Astrocyte (in vitro differentiated cells and primary cell): ENCODE data around the gene FLACC1. TPM values are rescaled to one million over a fixed set of nuclear protein-coding genes. Genes with fewer than 3 reads are reported as not detected.

Source experiments
- DNase-seq: peaks from one replicate; pipeline ENCODE4 v3.0.0-alpha.2; 2010; ENCODE audit warnings: low read depth
- FAIRE-seq: peaks from 2 replicates; lab custom pipeline; 2011; peaks lifted over from hg19 to GRCh38; lab: Jason Lieb, UNC
- H2AFZ ChIP-seq: 2 replicates; pipeline ENCODE4 v1.6.0; 2012; ENCODE audit warnings: low read depth, low read length, inconsistent platforms
- H3K27ac ChIP-seq: 2 replicates; pipeline ENCODE4 v1.5.1; 2011; ENCODE audit warnings: low read depth, low read length, inconsistent platforms
- H3K27me3 ChIP-seq: 2 replicates; pipeline ENCODE4 v1.6.0; 2011; ENCODE audit warnings: low read length, inconsistent platforms; ENCODE audit not compliant: insufficient read depth
- H3K36me3 ChIP-seq: 2 replicates; pipeline ENCODE4 v1.5.1; 2011; ENCODE audit warnings: low read length, inconsistent platforms; ENCODE audit not compliant: insufficient read depth
- H3K4me1 ChIP-seq: 2 replicates; pipeline ENCODE4 v1.5.1; 2011; ENCODE audit warnings: low read length, inconsistent platforms; ENCODE audit not compliant: insufficient read depth
- H3K4me2 ChIP-seq: 2 replicates; pipeline ENCODE4 v1.6.0; 2012; ENCODE audit warnings: low read length, inconsistent platforms
- H3K4me3 ChIP-seq: 2 replicates; pipeline ENCODE4 v1.5.1; 2011; ENCODE audit warnings: low read depth, mild to moderate bottlenecking, low read length, inconsistent platforms; ENCODE audit not compliant: insufficient read depth
- H3K79me2 ChIP-seq: 2 replicates; pipeline ENCODE4 v1.6.0; 2012; ENCODE audit warnings: mild to moderate bottlenecking, low read length, inconsistent platforms; ENCODE audit not compliant: insufficient read depth
- H3K9ac ChIP-seq: 2 replicates; pipeline ENCODE4 v1.6.0; 2012; ENCODE audit warnings: mild to moderate bottlenecking, low read length, inconsistent platforms
- H3K9me3 ChIP-seq: 2 replicates; pipeline ENCODE4 v1.5.1; 2012; ENCODE audit warnings: low read depth, mild to moderate bottlenecking, low read length, inconsistent platforms; ENCODE audit not compliant: insufficient read depth
- H4K20me1 ChIP-seq: 2 replicates; pipeline ENCODE4 v1.6.0; 2012; ENCODE audit warnings: low read length, inconsistent platforms; ENCODE audit not compliant: insufficient read depth
- H3K27ac Mint-ChIP-seq: one replicate; pipeline ENCODE4 v1.8.0; 2021; ENCODE audit warnings: mild to moderate bottlenecking, mixed read lengths; ENCODE audit not compliant: unreplicated experiment
- H3K27me3 Mint-ChIP-seq: one replicate; pipeline ENCODE4 v1.8.0; 2021; ENCODE audit warnings: low read depth, mixed read lengths; ENCODE audit not compliant: unreplicated experiment
- H3K36me3 Mint-ChIP-seq: one replicate; pipeline ENCODE4 v1.8.0; 2021; ENCODE audit warnings: low read depth, mixed read lengths; ENCODE audit not compliant: unreplicated experiment
- H3K4me1 Mint-ChIP-seq: one replicate; pipeline ENCODE4 v1.8.0; 2021; ENCODE audit warnings: low read depth, mixed read lengths; ENCODE audit not compliant: unreplicated experiment
- H3K4me3 Mint-ChIP-seq: one replicate; pipeline ENCODE4 v1.8.0; 2021; ENCODE audit warnings: mild to moderate bottlenecking, moderate library complexity, mixed read lengths; ENCODE audit not compliant: unreplicated experiment
- H3K9me3 Mint-ChIP-seq: one replicate; pipeline ENCODE4 v1.8.0; 2021; ENCODE audit warnings: mild to moderate bottlenecking, mixed read lengths; ENCODE audit not compliant: unreplicated experiment
- EZH2 ChIP-seq: IDR thresholded peaks from 2 replicates; pipeline ENCODE4 v1.6.1; 2012; ENCODE audit warnings: mild to moderate bottlenecking, low read length, inconsistent platforms; ENCODE audit not compliant: insufficient read depth
- total RNA-seq: library from RNA; stranded (reverse); gene quantifications from 2 replicates; pipeline ENCODE4 v1.2.1, GENCODE V29; 2021
- TF ChIP-seq, protein P1 (sequence below): IDR thresholded peaks from 2 replicates; pipeline ENCODE4 v1.5.1; 2011; ENCODE audit warnings: low read depth, mild to moderate bottlenecking, inconsistent platforms, low read length, moderate library complexity; ENCODE audit not compliant: insufficient read depth

FLACC1 gene
- total RNA-seq, 1 donor from 2014 or later = 2.2 TPM

- Mint-ChIP-seq H3K36me3 (peaks cover 45% of the 10 kb centered on the region), H3K4me3 (no peak overlapping the region), H3K27me3 (peaks cover 3% of the 10 kb centered on the region), H3K4me1 (no peaks in the 10 kb centered on the region), H3K27ac (no peak overlapping the region), H3K9me3 (peaks cover 5% of the 10 kb centered on the region)
- Histone ChIP-seq H3K4me2 (no peak overlapping the region), H3K27ac (no peak overlapping the region), H3K4me3 (no peak overlapping the region), H3K27me3 (no peaks in the 10 kb centered on the region), H3K9me3 (no peaks in the 10 kb centered on the region), H3K4me1 (no peaks in the 10 kb centered on the region), H3K79me2 (no peaks in the 10 kb centered on the region), H3K36me3 (peaks cover 3% of the 10 kb centered on the region), H3K9ac (no peak overlapping the region), H2AFZ (no peak overlapping the region), H4K20me1 (no peaks in the 10 kb centered on the region)
- no peak for DNase-seq
- FAIRE-seq = no peak
- TF ChIP-seq, protein P1, sequence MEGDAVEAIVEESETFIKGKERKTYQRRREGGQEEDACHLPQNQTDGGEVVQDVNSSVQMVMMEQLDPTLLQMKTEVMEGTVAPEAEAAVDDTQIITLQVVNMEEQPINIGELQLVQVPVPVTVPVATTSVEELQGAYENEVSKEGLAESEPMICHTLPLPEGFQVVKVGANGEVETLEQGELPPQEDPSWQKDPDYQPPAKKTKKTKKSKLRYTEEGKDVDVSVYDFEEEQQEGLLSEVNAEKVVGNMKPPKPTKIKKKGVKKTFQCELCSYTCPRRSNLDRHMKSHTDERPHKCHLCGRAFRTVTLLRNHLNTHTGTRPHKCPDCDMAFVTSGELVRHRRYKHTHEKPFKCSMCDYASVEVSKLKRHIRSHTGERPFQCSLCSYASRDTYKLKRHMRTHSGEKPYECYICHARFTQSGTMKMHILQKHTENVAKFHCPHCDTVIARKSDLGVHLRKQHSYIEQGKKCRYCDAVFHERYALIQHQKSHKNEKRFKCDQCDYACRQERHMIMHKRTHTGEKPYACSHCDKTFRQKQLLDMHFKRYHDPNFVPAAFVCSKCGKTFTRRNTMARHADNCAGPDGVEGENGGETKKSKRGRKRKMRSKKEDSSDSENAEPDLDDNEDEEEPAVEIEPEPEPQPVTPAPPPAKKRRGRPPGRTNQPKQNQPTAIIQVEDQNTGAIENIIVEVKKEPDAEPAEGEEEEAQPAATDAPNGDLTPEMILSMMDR = no peak
- no peak for TF ChIP-seq EZH2
Observed at GRCh38 chr2:201347138-201347537, 10.0 kb downstream of the FLACC1 start.

DNA sequence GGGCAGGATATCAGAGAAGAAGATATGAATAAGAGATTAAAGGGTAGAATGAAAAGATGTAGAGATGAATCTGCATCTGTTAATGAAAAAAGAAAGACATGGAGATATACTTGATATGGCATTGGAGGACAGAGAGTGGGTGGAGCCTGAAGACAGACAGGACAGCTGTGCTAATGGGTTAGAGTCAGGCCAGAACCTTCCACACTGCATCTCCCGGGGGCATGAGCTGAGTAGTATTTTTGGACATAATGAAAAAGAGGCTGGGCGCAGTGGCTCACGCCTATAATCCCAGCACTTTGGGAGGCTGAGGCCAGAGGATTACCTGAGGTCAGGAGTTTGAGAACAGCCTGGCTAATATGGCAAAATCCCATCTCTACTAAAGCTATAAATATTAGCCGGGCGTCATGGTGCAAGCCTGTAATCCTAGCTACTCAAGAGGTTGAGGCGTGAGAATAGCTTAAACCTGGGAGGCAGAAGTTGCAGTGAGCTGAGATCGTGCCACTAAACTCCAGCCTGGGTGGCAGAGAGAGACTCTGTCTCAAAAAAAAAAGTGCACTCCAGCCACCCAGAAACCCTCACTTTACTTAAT lies 11.4 kb downstream of the FLACC1 start:
- TF ChIP-seq, protein P1 = no peak
- TF ChIP-seq EZH2 = no peak
- Histone ChIP-seq H3K4me2 (no peak overlapping the region), H4K20me1 (no peaks in the 10 kb centered on the region), H3K27ac (no peak overlapping the region), H3K36me3 (peaks cover 3% of the 10 kb centered on the region), H3K4me3 (no peak overlapping the region), H3K9me3 (no peaks in the 10 kb centered on the region), H2AFZ (no peak overlapping the region), H3K27me3 (no peaks in the 10 kb centered on the region), H3K9ac (no peak overlapping the region), H3K4me1 (no peaks in the 10 kb centered on the region), H3K79me2 (no peaks in the 10 kb centered on the region)
- Mint-ChIP-seq H3K4me3 (no peak overlapping the region), H3K27ac (no peak overlapping the region), H3K36me3 (peaks cover 45% of the 10 kb centered on the region), H3K27me3 (peaks cover 3% of the 10 kb centered on the region), H3K9me3 (peaks cover 5% of the 10 kb centered on the region), H3K4me1 (no peaks in the 10 kb centered on the region)
- DNase-seq = no peak
- no peak for FAIRE-seq

- Mint-ChIP-seq H3K36me3 (peaks cover 41% of the 10 kb centered on the region), H3K27ac (no peak overlapping the region), H3K27me3 (peaks cover 3% of the 10 kb centered on the region), H3K4me1 (no peaks in the 10 kb centered on the region), H3K4me3 (no peak overlapping the region), H3K9me3 (peaks cover 5% of the 10 kb centered on the region)
- Histone ChIP-seq H3K4me2 (no peak overlapping the region), H3K27me3 (no peaks in the 10 kb centered on the region), H3K9ac (no peak overlapping the region), H3K4me3 (no peak overlapping the region), H3K4me1 (no peaks in the 10 kb centered on the region), H3K79me2 (no peaks in the 10 kb centered on the region), H2AFZ (no peak overlapping the region), H3K9me3 (no peaks in the 10 kb centered on the region), H3K27ac (no peak overlapping the region), H4K20me1 (no peaks in the 10 kb centered on the region), H3K36me3 (peaks cover 3% of the 10 kb centered on the region)
- DNase-seq (no peak), FAIRE-seq (no peak)
- TF ChIP-seq EZH2 = no peak
- TF ChIP-seq, protein P1 = no peak
Observed at GRCh38 chr2:201344663-201345366, 12.3 kb downstream of the FLACC1 start.
